Raji (cell line): ENCODE measurements around the gene UPP2.

Experiments
- POLR2A ChIP-seq: IDR thresholded peaks from 2 replicates; pipeline ENCODE4 v1.6.1; 2011; ENCODE audit warnings: low read depth, low read length, control low read depth; ENCODE audit not compliant: insufficient read depth

Gene UPP2

GRCh38 chr2:158101384-158101926 is at the start of gene UPP2:
UPP2 (plus strand) TSS chr2:158101876; CDS start chr2:158102064, 188 bp downstream.
- no peak for TF ChIP-seq POLR2A

GRCh38 chr2:158052761-158053160 is 48.9 kb upstream of the UPP2 start:
- TF ChIP-seq POLR2A, result no peak

GRCh38 chr2:158056875-158057274 is 44.8 kb upstream of the UPP2 start:
- no peak for TF ChIP-seq POLR2A

- TF ChIP-seq POLR2A, result no peak
Observed at GRCh38 chr2:158060160-158060834, 41.4 kb upstream of the UPP2 start.

GRCh38 chr2:158060835-158061435 is 40.7 kb upstream of the UPP2 start:
- TF ChIP-seq POLR2A, result no peak

GRCh38 chr2:158061763-158062162 is 39.9 kb upstream of the UPP2 start:
- TF ChIP-seq POLR2A, result no peak

- TF ChIP-seq POLR2A, result no peak
Observed at GRCh38 chr2:158066046-158066713, 35.5 kb upstream of the UPP2 start.

- TF ChIP-seq POLR2A, result no peak
Observed at GRCh38 chr2:158071018-158071417, 30.7 kb upstream of the UPP2 start.

- TF ChIP-seq POLR2A, result no peak
Observed at GRCh38 chr2:158072361-158072760, 29.3 kb upstream of the UPP2 start.

- no peak for TF ChIP-seq POLR2A
Observed at GRCh38 chr2:158079672-158080071, 22.0 kb upstream of the UPP2 start.

GRCh38 chr2:158088093-158088492 is 13.6 kb upstream of the UPP2 start:
- no peak for TF ChIP-seq POLR2A

- no peak for TF ChIP-seq POLR2A
Observed at GRCh38 chr2:158089322-158089721, 12.4 kb upstream of the UPP2 start.

- no peak for TF ChIP-seq POLR2A
Observed at GRCh38 chr2:158091647-158092046, 10.0 kb upstream of the UPP2 start.

GRCh38 chr2:158094487-158095092 is 7.1 kb upstream of the UPP2 start:
- TF ChIP-seq POLR2A, result no peak

- no peak for TF ChIP-seq POLR2A
Observed at GRCh38 chr2:158095269-158095668, 6.4 kb upstream of the UPP2 start.

- no peak for TF ChIP-seq POLR2A
Observed at GRCh38 chr2:158095912-158096311, 5.8 kb upstream of the UPP2 start.

GRCh38 chr2:158097481-158097880 is 4.2 kb upstream of the UPP2 start:
- no peak for TF ChIP-seq POLR2A
